ENCODE measurements around the gene SLC25A25.
A peak's percentile ranks its signal among the peaks of the same experiment; 100 is the strongest.

SLC25A25 gene

GRCh38 chr9:128057724-128058409 lies 10.2 kb upstream of the SLC25A25 start:
- H3K4me3 ChIP-seq (ENCODE audit: low read depth, low read length), result no peak overlapping the region
- DNase-seq (ENCODE audit: low read depth), result no peak
- TF ChIP-seq CTCF (conservative IDR thresholded peaks at IDR 0.05; ENCODE audit: low read depth, low read length), result no peak

GRCh38 chr9:128059365-128059983 lies 8.6 kb upstream of the SLC25A25 start:
- no peak for DNase-seq (ENCODE audit: low read depth)
- TF ChIP-seq CTCF (conservative IDR thresholded peaks at IDR 0.05; ENCODE audit: low read depth, low read length), result no peak
- no peak overlapping the region for H3K4me3 ChIP-seq (ENCODE audit: low read depth, low read length)

GRCh38 chr9:128061275-128061960 lies 6.6 kb upstream of the SLC25A25 start:
- H3K4me3 ChIP-seq (ENCODE audit: low read depth, low read length), result no peak overlapping the region
- no peak for DNase-seq (ENCODE audit: low read depth)
- no peak for TF ChIP-seq CTCF (conservative IDR thresholded peaks at IDR 0.05; ENCODE audit: low read depth, low read length)

- TF ChIP-seq CTCF (conservative IDR thresholded peaks at IDR 0.05; ENCODE audit: low read depth, low read length), result no peak
- no peak overlapping the region for H3K4me3 ChIP-seq (ENCODE audit: low read depth, low read length)
- no peak for DNase-seq (ENCODE audit: low read depth)
Observed at GRCh38 chr9:128062279-128062678, 5.8 kb upstream of the SLC25A25 start.

GRCh38 chr9:128062846-128063831 lies 4.9 kb upstream of the SLC25A25 start:
- TF ChIP-seq CTCF (conservative IDR thresholded peaks at IDR 0.05; ENCODE audit: low read depth, low read length), result no peak
- no peak for DNase-seq (ENCODE audit: low read depth)
- no peak overlapping the region for H3K4me3 ChIP-seq (ENCODE audit: low read depth, low read length)

- H3K4me3 ChIP-seq (ENCODE audit: low read depth, low read length), result peak overlapping the region; percentile 60
- no peak for DNase-seq (ENCODE audit: low read depth)
- no peak for TF ChIP-seq CTCF (conservative IDR thresholded peaks at IDR 0.05; ENCODE audit: low read depth, low read length)
Observed at GRCh38 chr9:128065907-128066712, 1.9 kb upstream of the SLC25A25 start.
